Gastrocnemius medialis (tissue), 4 donors: Measurements from ENCODE around the gene HERPUD1.

Experiments used
- POLR2A ChIP-seq, 2 donors: fragments of 450-650 bp; IDR thresholded peaks; one replicate each; pipeline ENCODE4 v1.6.1; 2017; ENCODE audit warnings: antibody characterized with exemption in 2 of 2, mild to moderate bottlenecking in 2 of 2, moderate library complexity in 2 of 2
- TF ChIP-seq, protein P1 (sequence below), 5 experiments: fragments of 450-650 bp in 3 of 5; fragments of 200-600 bp in 2 of 5; sonication (generic) in 2 of 5; IDR thresholded peaks in 4 of 5; conservative IDR thresholded peaks in 1 of 5; 1 replicate in 4 of 5; 2 replicates in 1 of 5; pipeline ENCODE4 v1.5.1; 2016 to 2019; ENCODE audit warnings: antibody characterized with exemption in 5 of 5, mild to moderate bottlenecking in 3 of 5, moderate library complexity in 3 of 5

DNA sequence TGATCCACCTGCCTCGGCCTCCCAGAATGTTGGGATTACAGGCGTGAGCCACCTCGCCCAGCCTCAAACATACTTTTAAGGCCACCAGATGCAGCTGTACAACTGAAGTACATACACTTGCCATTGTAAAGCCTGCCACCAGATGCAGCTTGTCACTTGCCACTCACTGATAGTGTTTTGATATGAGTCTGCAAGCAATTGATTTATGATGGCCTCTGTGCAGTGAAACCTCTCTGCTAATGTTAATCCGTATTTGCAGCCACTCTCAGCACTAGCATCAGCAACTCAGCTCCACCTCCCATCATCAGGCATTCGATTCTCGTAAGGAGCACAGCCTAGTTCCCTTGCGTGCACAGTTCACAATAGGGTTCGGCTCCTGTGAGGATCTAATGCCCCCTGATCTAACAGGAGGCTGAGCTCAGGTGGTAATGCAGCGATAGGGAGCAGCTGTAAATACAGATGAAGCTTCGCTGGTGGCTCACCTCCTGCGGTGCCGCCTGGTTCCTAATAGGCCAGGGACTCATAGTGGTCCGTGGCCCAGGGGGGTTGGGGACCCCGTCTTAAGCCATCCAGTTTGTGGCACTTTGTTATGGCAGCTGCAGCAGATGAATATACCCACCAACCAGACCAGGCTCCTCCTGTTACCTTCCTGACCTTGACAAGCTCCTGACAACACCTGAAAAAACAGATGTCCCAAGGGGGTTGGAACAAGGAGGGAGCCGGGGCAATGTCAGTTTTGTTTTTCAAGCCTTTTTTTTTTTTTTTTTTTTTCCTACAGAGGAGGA is 1.3 kb upstream of the HERPUD1 start:
- TF ChIP-seq, protein P1, sequence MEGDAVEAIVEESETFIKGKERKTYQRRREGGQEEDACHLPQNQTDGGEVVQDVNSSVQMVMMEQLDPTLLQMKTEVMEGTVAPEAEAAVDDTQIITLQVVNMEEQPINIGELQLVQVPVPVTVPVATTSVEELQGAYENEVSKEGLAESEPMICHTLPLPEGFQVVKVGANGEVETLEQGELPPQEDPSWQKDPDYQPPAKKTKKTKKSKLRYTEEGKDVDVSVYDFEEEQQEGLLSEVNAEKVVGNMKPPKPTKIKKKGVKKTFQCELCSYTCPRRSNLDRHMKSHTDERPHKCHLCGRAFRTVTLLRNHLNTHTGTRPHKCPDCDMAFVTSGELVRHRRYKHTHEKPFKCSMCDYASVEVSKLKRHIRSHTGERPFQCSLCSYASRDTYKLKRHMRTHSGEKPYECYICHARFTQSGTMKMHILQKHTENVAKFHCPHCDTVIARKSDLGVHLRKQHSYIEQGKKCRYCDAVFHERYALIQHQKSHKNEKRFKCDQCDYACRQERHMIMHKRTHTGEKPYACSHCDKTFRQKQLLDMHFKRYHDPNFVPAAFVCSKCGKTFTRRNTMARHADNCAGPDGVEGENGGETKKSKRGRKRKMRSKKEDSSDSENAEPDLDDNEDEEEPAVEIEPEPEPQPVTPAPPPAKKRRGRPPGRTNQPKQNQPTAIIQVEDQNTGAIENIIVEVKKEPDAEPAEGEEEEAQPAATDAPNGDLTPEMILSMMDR (IDR thresholded peaks at IDR 0.05 in 4 of 5, conservative IDR thresholded peaks at IDR 0.05 in 1 of 5): no peak
- TF ChIP-seq POLR2A (IDR thresholded peaks at IDR 0.05): no peak
